ENCODE results near the gene DNAH3. TPM values are rescaled to one million over a fixed set of nuclear protein-coding genes. Genes with fewer than 3 reads are reported as not detected.
"Not testable (repeated sequence)": the region's sequence is repeated elsewhere in the genome, so short reads cannot be mapped to it uniquely, and the experiment has no call there.

Gene DNAH3
- total and polyA plus RNA-seq, 5 donors from 2014 or later = 0.05 TPM; not detected in 4

DNA sequence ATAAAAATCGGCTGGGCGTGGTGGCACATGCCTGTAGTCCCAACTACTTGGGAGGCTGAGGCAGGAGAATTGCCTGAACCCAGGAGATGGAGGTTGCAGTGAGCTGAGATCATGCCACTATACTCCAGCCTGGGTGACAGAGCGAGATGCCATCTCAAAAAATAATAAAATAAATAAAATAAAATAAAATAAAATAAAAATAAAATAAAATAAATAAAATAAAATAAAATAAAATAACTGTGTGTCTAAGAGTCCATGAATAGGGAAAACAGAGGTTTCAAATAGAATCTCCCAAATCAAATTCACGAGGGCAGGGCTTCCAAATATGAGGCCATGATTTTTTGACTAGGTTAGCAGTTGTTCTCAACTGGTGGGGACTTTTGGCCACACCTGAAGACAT lies 35.1 kb downstream of the DNAH3 start:
- H3K36me3 ChIP-seq (ENCODE audit: control insufficient read depth, insufficient read depth, low read length); H3K9me3 ChIP-seq (ENCODE audit: control insufficient read depth in 2 of 2, low read length in 2 of 2); H3K9me3 Mint-ChIP-seq; H3K27ac ChIP-seq (ENCODE audit: insufficient read depth, low read length, poor library complexity, severe bottlenecking); DNase-seq; H3K27ac Mint-ChIP-seq; H3K4me3 Mint-ChIP-seq; H3K27me3 ChIP-seq (ENCODE audit: control insufficient read depth, insufficient read depth, low read length); H3K4me3 ChIP-seq (ENCODE audit: low read depth, low read length); H3K4me1 ChIP-seq (ENCODE audit: control insufficient read depth, insufficient read depth, low read length, poor library complexity, severe bottlenecking); ATAC-seq (ENCODE audit: low read depth in 2 of 2): not testable (repeated sequence)
- H3K4me1 Mint-ChIP-seq = peaks cover 6 to 14% (median 8%) of the 10 kb centered on the region in 4 donors
- H3K36me3 Mint-ChIP-seq = peaks cover 14% of the 10 kb centered on the region
- H3K27me3 Mint-ChIP-seq = peaks cover 16% of the 10 kb centered on the region

DNA sequence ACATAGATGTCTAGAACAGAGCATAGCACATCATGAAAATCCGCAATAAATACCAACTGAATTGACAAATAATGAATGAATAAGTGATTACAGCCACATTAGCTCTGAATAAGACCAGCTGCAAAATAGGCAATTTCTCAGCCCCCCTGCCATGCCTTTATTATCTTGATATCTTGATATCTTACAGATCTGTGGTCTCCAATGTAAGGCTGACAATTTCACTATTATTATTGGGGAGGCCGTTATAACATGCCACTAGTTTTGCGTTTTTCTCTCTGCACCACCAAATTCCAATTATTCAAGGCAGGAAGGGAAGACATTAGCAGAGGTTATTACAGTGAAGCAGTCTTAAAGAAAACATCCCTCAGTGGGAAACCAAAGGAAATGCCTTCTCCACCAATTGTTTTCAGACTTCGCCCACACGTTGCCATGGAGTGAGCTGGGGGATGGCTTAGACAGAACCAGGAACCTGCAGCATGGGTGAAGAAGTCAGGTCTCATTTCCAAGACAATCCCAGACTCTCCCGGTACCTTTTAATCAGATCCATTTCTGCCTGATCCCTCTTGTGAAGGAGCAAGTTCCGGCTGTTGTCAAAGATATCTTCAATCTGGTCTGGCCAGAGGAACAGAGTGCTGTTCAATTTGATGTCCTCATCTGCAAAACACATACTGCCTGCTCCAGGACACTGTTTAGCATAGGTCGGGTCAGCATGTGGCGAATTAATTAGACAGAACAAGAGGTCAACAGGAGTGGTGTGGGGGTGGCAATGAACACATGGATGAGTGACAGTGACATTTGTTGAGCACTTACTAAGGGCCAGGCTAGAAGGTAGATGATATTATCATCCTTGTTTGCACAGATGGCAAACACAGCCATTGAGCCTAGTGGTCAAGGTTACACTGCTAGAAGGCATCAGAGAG lies 46.4 kb downstream of the DNAH3 start:
- Mint-ChIP-seq H3K27me3 (peaks cover 27% of the 10 kb centered on the region), H3K27ac (no peak overlapping the region), H3K9me3 (peaks cover 0 to 1% (median 0%) of the 10 kb centered on the region in 7 donors), H3K4me3 (no peak overlapping the region), H3K4me1 (peaks cover 0 to 1% (median 0%) of the 10 kb centered on the region in 4 donors), H3K36me3 (no peaks in the 10 kb centered on the region)
- Histone ChIP-seq H3K36me3 (ENCODE audit: control insufficient read depth, insufficient read depth, low read length) (no peaks in the 10 kb centered on the region), H3K4me1 (ENCODE audit: control insufficient read depth, insufficient read depth, low read length, poor library complexity, severe bottlenecking) (no peaks in the 10 kb centered on the region), H3K9me3 (ENCODE audit: control insufficient read depth in 2 of 2, low read length in 2 of 2) (no peaks in the 10 kb centered on the region), H3K4me3 (ENCODE audit: low read depth, low read length) (no peak overlapping the region), H3K27ac (ENCODE audit: insufficient read depth, low read length, poor library complexity, severe bottlenecking) (no peak overlapping the region), H3K27me3 (ENCODE audit: control insufficient read depth, insufficient read depth, low read length) (peaks cover 11% of the 10 kb centered on the region)
- no peak for DNase-seq
- ATAC-seq (ENCODE audit: low read depth in 2 of 2) = no peak

DNA sequence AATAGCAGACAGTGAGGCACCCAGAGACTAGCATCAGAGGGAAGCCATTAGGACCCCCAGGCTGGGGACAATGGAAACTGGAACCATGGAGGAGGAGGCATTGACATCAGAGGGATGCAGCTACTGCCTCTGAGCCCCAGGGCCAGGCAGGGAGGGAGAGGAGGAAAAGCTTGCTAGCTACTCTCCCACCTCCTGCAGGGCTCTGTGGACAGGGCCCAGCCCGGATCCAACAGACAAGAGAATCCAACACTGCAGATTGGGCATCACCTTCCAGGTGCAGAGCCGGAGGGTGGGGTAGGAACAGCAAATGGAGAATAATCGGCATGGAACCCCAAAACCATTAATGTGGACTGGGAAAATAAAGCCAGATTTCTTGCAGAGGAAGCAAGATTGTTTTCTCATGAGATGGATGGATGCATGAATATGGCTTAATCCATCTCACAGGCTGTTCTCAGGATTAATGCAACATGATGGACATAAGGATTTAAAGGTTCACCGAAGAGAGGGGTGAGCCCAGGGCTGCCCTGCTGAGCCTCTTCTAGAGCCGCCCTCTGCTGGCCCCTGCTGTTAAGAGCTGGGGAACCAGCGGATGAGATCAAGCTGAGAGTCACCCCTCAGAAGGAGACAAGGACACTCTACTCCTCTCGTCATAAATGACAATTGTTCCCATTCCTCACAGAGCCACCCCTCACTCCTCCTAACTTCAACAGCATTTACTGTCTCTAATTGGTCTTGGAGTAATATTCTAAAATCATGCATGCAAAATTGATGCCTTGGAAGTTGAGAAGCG lies 48.8 kb downstream of the DNAH3 start:
- Histone ChIP-seq H3K36me3 (ENCODE audit: control insufficient read depth, insufficient read depth, low read length) (no peaks in the 10 kb centered on the region), H3K9me3 (ENCODE audit: control insufficient read depth in 2 of 2, low read length in 2 of 2) (no peaks in the 10 kb centered on the region), H3K27me3 (ENCODE audit: control insufficient read depth, insufficient read depth, low read length) (peaks cover 11% of the 10 kb centered on the region), H3K27ac (ENCODE audit: insufficient read depth, low read length, poor library complexity, severe bottlenecking) (no peak overlapping the region), H3K4me1 (ENCODE audit: control insufficient read depth, insufficient read depth, low read length, poor library complexity, severe bottlenecking) (no peaks in the 10 kb centered on the region), H3K4me3 (ENCODE audit: low read depth, low read length) (no peak overlapping the region)
- ATAC-seq (ENCODE audit: low read depth in 2 of 2) = no peak
- H3K4me3 Mint-ChIP-seq = no peak overlapping the region
- no peak overlapping the region for H3K27ac Mint-ChIP-seq
- peaks cover 0 to 1% (median 0%) of the 10 kb centered on the region in 4 donors for H3K4me1 Mint-ChIP-seq
- DNase-seq = peak in 1 of 3 donors; percentile 21
- peaks cover 30% of the 10 kb centered on the region for H3K27me3 Mint-ChIP-seq
- H3K9me3 Mint-ChIP-seq = peaks cover 0 to 1% (median 0%) of the 10 kb centered on the region in 7 donors
- no peaks in the 10 kb centered on the region for H3K36me3 Mint-ChIP-seq

DNA sequence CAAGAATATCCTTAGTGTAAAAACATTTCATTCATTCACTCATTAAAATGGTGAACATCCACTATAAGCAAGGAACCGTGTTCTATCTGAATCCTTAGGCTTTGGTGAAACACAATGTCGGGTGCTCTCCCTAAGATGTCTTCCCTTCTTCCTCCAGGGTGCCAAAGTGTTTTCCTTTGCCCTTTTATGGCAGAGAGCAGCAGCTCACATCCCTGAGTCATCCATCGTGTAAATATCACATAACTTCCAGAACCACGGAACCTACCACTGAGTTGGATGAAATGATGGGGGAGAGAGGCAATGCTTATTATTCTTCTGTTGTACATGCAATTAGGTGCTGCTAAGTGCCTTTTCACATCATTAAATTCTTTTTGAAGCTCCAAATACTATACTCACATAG lies 50.2 kb downstream of the DNAH3 start:
- Mint-ChIP-seq H3K27ac (no peak overlapping the region), H3K4me3 (no peak overlapping the region), H3K4me1 (peaks cover 0 to 1% (median 0%) of the 10 kb centered on the region in 4 donors), H3K9me3 (peaks cover 0 to 1% (median 0%) of the 10 kb centered on the region in 7 donors), H3K36me3 (no peaks in the 10 kb centered on the region), H3K27me3 (peaks cover 30% of the 10 kb centered on the region)
- no peak for DNase-seq
- H3K9me3 ChIP-seq (ENCODE audit: control insufficient read depth in 2 of 2, low read length in 2 of 2) = no peaks in the 10 kb centered on the region
- no peak overlapping the region for H3K4me3 ChIP-seq (ENCODE audit: low read depth, low read length)
- H3K27me3 ChIP-seq (ENCODE audit: control insufficient read depth, insufficient read depth, low read length) = peaks cover 11% of the 10 kb centered on the region
- H3K27ac ChIP-seq (ENCODE audit: insufficient read depth, low read length, poor library complexity, severe bottlenecking) = no peak overlapping the region
- H3K4me1 ChIP-seq (ENCODE audit: control insufficient read depth, insufficient read depth, low read length, poor library complexity, severe bottlenecking) = no peaks in the 10 kb centered on the region
- no peak for ATAC-seq (ENCODE audit: low read depth in 2 of 2)
- H3K36me3 ChIP-seq (ENCODE audit: control insufficient read depth, insufficient read depth, low read length) = no peaks in the 10 kb centered on the region

DNA sequence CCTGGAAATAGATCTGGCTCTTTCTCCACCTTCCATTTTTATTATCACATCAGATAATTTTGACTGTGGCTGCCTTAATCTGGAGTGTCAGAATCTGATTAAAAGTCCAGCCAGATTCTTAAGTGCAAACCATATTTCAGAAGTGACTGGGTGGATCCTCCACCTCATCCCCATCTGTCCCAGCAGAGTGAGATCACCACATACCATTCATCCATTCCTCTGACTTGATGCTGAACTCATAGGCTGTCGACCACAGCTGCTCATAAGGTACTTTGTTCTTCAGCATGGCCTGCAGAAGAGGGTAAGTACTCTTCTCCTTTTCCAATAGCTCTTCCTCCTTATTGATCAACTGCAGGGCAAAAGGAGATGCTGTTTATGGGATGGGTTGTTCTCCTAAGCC lies 53.5 kb downstream of the DNAH3 start:
- H3K9me3 ChIP-seq (ENCODE audit: control insufficient read depth in 2 of 2, low read length in 2 of 2) = no peaks in the 10 kb centered on the region
- Mint-ChIP-seq H3K27me3 (peaks cover 37% of the 10 kb centered on the region), H3K4me1 (no peaks in the 10 kb centered on the region), H3K27ac (no peak overlapping the region), H3K4me3 (no peak overlapping the region), H3K36me3 (no peaks in the 10 kb centered on the region), H3K9me3 (peaks cover 0 to 5% (median 2%) of the 10 kb centered on the region in 7 donors)
- H3K4me1 ChIP-seq (ENCODE audit: control insufficient read depth, insufficient read depth, low read length, poor library complexity, severe bottlenecking) = no peaks in the 10 kb centered on the region
- DNase-seq = no peak
- no peak for ATAC-seq (ENCODE audit: low read depth in 2 of 2)
- H3K27me3 ChIP-seq (ENCODE audit: control insufficient read depth, insufficient read depth, low read length) = peaks cover 8% of the 10 kb centered on the region
- no peak overlapping the region for H3K4me3 ChIP-seq (ENCODE audit: low read depth, low read length)
- no peaks in the 10 kb centered on the region for H3K36me3 ChIP-seq (ENCODE audit: control insufficient read depth, insufficient read depth, low read length)
- H3K27ac ChIP-seq (ENCODE audit: insufficient read depth, low read length, poor library complexity, severe bottlenecking) = no peak overlapping the region

DNA sequence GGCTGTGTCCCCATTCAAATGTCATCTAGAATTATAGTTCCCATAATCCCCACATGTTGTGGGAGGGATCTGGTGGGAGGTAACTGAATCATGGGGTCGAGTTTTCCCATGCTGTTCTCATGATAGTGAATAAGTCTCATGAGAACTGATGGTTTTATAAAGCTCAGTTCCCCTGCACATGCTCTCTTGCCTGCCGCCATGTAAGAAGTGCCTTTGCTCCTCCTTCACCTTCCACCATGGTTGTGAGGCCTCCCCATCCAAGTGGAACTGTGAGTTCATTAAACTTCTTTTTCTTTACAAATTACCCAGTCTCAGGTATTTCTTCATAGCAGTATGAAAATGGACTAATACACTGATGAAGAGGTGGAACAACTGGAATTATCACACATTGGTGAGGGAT lies 55.9 kb downstream of the DNAH3 start:
- not testable (repeated sequence) for H3K36me3 ChIP-seq (ENCODE audit: control insufficient read depth, insufficient read depth, low read length); H3K36me3 Mint-ChIP-seq; H3K4me3 ChIP-seq (ENCODE audit: low read depth, low read length); H3K4me1 Mint-ChIP-seq; DNase-seq; H3K4me1 ChIP-seq (ENCODE audit: control insufficient read depth, insufficient read depth, low read length, poor library complexity, severe bottlenecking); H3K27me3 ChIP-seq (ENCODE audit: control insufficient read depth, insufficient read depth, low read length); H3K9me3 Mint-ChIP-seq; H3K9me3 ChIP-seq (ENCODE audit: control insufficient read depth in 2 of 2, low read length in 2 of 2); H3K27ac Mint-ChIP-seq; ATAC-seq (ENCODE audit: low read depth in 2 of 2); H3K27ac ChIP-seq (ENCODE audit: insufficient read depth, low read length, poor library complexity, severe bottlenecking); H3K4me3 Mint-ChIP-seq
- peaks cover 40% of the 10 kb centered on the region for H3K27me3 Mint-ChIP-seq

DNA sequence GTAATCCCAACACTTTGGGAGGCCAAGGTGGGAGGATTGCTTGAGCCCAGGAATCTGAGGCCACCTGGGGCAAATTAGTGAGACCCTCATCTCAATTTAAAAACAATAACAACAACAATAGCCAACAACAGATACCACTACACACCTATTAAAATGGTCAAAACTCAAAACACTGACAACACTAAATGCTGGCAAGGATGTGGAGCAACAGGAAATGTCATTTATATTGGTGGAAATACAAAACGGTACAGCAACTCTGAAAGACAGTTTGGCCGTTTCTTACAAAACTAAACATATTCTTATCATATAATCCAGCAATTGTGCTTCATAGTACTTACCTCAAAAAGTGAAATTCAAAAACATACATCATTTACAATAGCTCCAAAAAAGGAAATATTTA lies 57.7 kb downstream of the DNAH3 start:
- Mint-ChIP-seq H3K4me1 (no peaks in the 10 kb centered on the region), H3K9me3 (peaks cover 0 to 8% (median 3%) of the 10 kb centered on the region in 7 donors), H3K27ac (no peak overlapping the region), H3K4me3 (no peak overlapping the region), H3K36me3 (no peaks in the 10 kb centered on the region), H3K27me3 (peaks cover 39% of the 10 kb centered on the region)
- Histone ChIP-seq H3K4me3 (ENCODE audit: low read depth, low read length) (no peak overlapping the region), H3K4me1 (ENCODE audit: control insufficient read depth, insufficient read depth, low read length, poor library complexity, severe bottlenecking) (no peaks in the 10 kb centered on the region), H3K9me3 (ENCODE audit: control insufficient read depth in 2 of 2, low read length in 2 of 2) (peaks cover 0 to 2% of the 10 kb centered on the region in 2 experiments), H3K27me3 (ENCODE audit: control insufficient read depth, insufficient read depth, low read length) (peaks cover 4% of the 10 kb centered on the region), H3K27ac (ENCODE audit: insufficient read depth, low read length, poor library complexity, severe bottlenecking) (no peak overlapping the region), H3K36me3 (ENCODE audit: control insufficient read depth, insufficient read depth, low read length) (no peaks in the 10 kb centered on the region)
- DNase-seq = no peak
- ATAC-seq (ENCODE audit: low read depth in 2 of 2) = no peak
